ENCODE results near the gene TMEM178B.

DNA sequence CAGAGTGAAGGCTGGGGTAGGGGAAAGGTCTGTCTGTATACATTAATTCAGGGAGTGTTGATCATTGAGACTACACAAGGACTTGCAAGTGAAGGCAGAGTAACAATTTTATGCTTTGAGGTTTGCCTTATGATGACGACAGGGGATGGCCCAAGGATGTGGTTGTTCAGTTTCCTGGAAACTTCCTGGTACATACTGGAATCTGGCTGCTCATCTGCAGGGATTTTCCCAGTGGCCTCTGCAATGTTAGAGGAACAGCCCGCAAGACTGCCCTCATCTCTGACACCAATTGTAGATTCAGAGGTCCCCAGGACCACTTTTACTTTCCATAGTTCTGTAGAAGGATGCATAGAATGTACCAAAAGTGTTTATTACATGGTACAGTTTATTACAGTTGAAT, 189.6 kb downstream of the TMEM178B start:
- TF ChIP-seq, protein P1, sequence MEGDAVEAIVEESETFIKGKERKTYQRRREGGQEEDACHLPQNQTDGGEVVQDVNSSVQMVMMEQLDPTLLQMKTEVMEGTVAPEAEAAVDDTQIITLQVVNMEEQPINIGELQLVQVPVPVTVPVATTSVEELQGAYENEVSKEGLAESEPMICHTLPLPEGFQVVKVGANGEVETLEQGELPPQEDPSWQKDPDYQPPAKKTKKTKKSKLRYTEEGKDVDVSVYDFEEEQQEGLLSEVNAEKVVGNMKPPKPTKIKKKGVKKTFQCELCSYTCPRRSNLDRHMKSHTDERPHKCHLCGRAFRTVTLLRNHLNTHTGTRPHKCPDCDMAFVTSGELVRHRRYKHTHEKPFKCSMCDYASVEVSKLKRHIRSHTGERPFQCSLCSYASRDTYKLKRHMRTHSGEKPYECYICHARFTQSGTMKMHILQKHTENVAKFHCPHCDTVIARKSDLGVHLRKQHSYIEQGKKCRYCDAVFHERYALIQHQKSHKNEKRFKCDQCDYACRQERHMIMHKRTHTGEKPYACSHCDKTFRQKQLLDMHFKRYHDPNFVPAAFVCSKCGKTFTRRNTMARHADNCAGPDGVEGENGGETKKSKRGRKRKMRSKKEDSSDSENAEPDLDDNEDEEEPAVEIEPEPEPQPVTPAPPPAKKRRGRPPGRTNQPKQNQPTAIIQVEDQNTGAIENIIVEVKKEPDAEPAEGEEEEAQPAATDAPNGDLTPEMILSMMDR (IDR thresholded peaks at IDR 0.05) = no peak
- no peak for TF ChIP-seq POLR2A (IDR thresholded peaks at IDR 0.05)

Data from lower leg skin (tissue), 3 donors.